ENCODE data around the gene OVCA2.

DNA sequence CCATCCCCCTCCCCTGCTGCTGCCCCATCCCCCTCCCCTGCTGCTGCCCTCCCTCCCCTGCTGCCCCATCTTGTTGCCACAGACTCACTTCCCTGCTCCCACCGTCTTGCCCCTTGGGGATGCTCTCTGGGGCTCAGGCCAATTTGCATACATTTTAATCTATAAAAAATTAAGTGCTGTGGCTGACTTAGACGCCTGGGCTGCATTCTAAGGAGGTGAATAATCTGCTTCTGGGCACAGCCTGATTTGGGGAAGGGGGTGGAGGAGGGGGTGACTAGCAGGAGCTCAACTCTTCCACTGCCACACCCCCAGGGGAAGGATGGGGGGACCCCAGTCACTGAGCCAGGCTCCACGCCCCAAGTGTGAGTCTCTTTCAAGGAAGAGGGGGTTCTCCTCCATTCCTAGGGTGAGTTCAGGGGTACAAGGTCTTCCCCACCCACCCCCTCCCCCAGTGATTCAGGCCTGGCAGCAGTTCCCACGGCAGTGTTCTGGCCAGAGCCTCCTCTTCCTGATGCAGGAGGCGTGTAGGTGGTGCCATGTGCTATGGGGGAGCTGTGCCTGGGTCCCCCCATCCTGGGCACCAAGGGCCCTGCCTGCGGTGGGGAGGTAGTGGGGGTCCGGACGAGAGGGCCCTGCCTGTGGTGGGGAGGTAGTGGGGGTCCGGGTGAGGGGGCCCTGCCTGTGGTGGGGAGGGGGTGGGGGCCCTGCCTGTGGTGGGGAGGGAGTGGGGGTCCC lies 6.8 kb upstream of the OVCA2 start:
- TF ChIP-seq POLR2A (IDR thresholded peaks at IDR 0.05) (no peak), CTCF (IDR thresholded peaks at IDR 0.05) (no peak), POLR2AphosphoS5 (IDR thresholded peaks at IDR 0.05) (no peak)
